GM23248 (cell line): ENCODE measurements around the gene RPP25. TPM values are rescaled to one million over a fixed set of nuclear protein-coding genes. Genes with fewer than 3 reads are reported as not detected.
A peak's percentile ranks its signal among the peaks of the same experiment; 100 is the strongest.

Source experiments
- DNase-seq: peaks from one replicate; pipeline ENCODE4 v3.0.0-alpha.2; 2015
- H2AFZ ChIP-seq: fragments of 200-600 bp; sonication (generic); 2 replicates; pipeline ENCODE4 v1.6.1; 2016; ENCODE audit warnings: antibody characterized with exemption
- H3F3A ChIP-seq: fragments of 200-600 bp; sonication (generic); 2 replicates; pipeline ENCODE4 v1.6.1; 2016; ENCODE audit warnings: mild to moderate bottlenecking, antibody characterized with exemption, mixed run types; ENCODE audit not compliant: insufficient read depth
- H3K27ac ChIP-seq: fragments of 200-600 bp; sonication (generic); 2 replicates; pipeline ENCODE4 v1.5.1; 2016; ENCODE audit warnings: mild to moderate bottlenecking
- H3K27me3 ChIP-seq: fragments of 200-600 bp; sonication (generic); replicated peaks from 2 replicates; pipeline ENCODE4 v1.6.1; 2016; ENCODE audit warnings: mild to moderate bottlenecking; ENCODE audit not compliant: insufficient read depth
- H3K36me3 ChIP-seq: fragments of 200-600 bp; sonication (generic); 2 replicates; pipeline ENCODE4 v1.6.1; 2016; ENCODE audit warnings: low read depth, mild to moderate bottlenecking
- H3K4me1 ChIP-seq: fragments of 200-600 bp; sonication (generic); 2 replicates; pipeline ENCODE4 v1.6.1; 2016; ENCODE audit warnings: mild to moderate bottlenecking; ENCODE audit not compliant: insufficient read depth
- H3K4me2 ChIP-seq: fragments of 200-600 bp; sonication (generic); one replicate; pipeline ENCODE4 v1.6.1; 2016; ENCODE audit warnings: mild to moderate bottlenecking; ENCODE audit not compliant: unreplicated experiment
- H3K4me3 ChIP-seq: fragments of 200-600 bp; sonication (generic); 2 replicates; pipeline ENCODE4 v1.5.1; 2016; ENCODE audit warnings: mild to moderate bottlenecking
- H3K79me2 ChIP-seq: fragments of 200-600 bp; sonication (generic); 2 replicates; pipeline ENCODE4 v1.6.1; 2016; ENCODE audit warnings: mild to moderate bottlenecking; ENCODE audit not compliant: insufficient read depth
- H3K9ac ChIP-seq: fragments of 200-600 bp; sonication (generic); 2 replicates; pipeline ENCODE4 v1.6.1; 2016; ENCODE audit warnings: mild to moderate bottlenecking
- H3K9me2 ChIP-seq: fragments of 200-600 bp; sonication (generic); 2 replicates; pipeline ENCODE4 v1.6.1; 2016; ENCODE audit warnings: mixed run types, mild to moderate bottlenecking, moderate library complexity; ENCODE audit not compliant: insufficient read depth
- H3K9me3 ChIP-seq: fragments of 200-600 bp; sonication (generic); one replicate; pipeline ENCODE4 v1.6.1; 2017; ENCODE audit warnings: low read depth
- H4K20me1 ChIP-seq: fragments of 200-600 bp; sonication (generic); 2 replicates; pipeline ENCODE4 v1.6.0; 2016; ENCODE audit not compliant: insufficient read depth
- EZH2 ChIP-seq: fragments of 200-600 bp; sonication (generic); IDR thresholded peaks from 2 replicates; pipeline ENCODE4 v1.6.1; 2018; ENCODE audit warnings: antibody characterized with exemption, mild to moderate bottlenecking; ENCODE audit not compliant: insufficient read depth, poor library complexity, severe bottlenecking
- EZH2phosphoT487 ChIP-seq: fragments of 200-600 bp; sonication (generic); IDR thresholded peaks from 2 replicates; pipeline ENCODE4 v1.6.1; 2018; ENCODE audit warnings: antibody characterized with exemption, moderate library complexity, mild to moderate bottlenecking, low read depth; ENCODE audit not compliant: insufficient read depth
- WGBS, 2 experiments: methylation state at CpG; one replicate each; pipeline ENCODE4 v1.1.6; 2015 to 2017; ENCODE audit warnings: low lambda C conversion rate in 2 of 2, low coverage in 1 of 2; ENCODE audit errors: missing lambda C conversion rate in 2 of 2; 5-methylcytosine and 5-hydroxymethylcytosine counted together
- in situ Hi-C: fragments of 300-500 bp; cut with MboI; formaldehyde crosslinking; loops from 2 replicates; pipeline ENCODE4 v1.15.0; 2020
- polyA plus RNA-seq: library from polyadenylated mRNA; unstranded; fragments of >200 nt; fragmentation: Nextera tagmentation; extraction: Ambion mirVana; gene quantifications from 2 replicates; pipeline ENCODE4 v1.2.1, GENCODE V29; 2016
- total RNA-seq: library from RNA; depleted of rRNA; stranded (reverse); fragments of >200 nt; shearing (Covaris generic); gene quantifications from 2 replicates; pipeline ENCODE4 v1.2.3, GENCODE V29; 2014

The RPP25 gene
- total and polyA plus RNA-seq, 2 experiments from 2014 or later: 3.4 to 4.5 TPM

GRCh38 chr15:74913041-74913440 lies 43.5 kb downstream of the RPP25 start:
- H3F3A ChIP-seq: no peaks in the 10 kb centered on the region
- H3K9me3 ChIP-seq: no peaks in the 10 kb centered on the region
- peak; percentile 27 for DNase-seq
- no peak overlapping the region for H2AFZ ChIP-seq
- no peak overlapping the region for H3K4me3 ChIP-seq
- peaks cover 21% of the 10 kb centered on the region; the same call in 1 of the 2 replicates for H3K36me3 ChIP-seq
- H3K9ac ChIP-seq: no peak overlapping the region
- H3K27ac ChIP-seq: no peak overlapping the region
- TF ChIP-seq EZH2phosphoT487 (no peak), EZH2 (no peak)
- H3K4me2 ChIP-seq: no peak overlapping the region
- H3K79me2 ChIP-seq: no peaks in the 10 kb centered on the region
- in situ Hi-C loops: no loop called here
- no peaks in the 10 kb centered on the region for H4K20me1 ChIP-seq
- no peaks in the 10 kb centered on the region for H3K9me2 ChIP-seq
- WGBS, 2 experiments: 83 to 93% methylated on average over 9 of the region's 9 CpGs
- no peaks in the 10 kb centered on the region for H3K4me1 ChIP-seq
- H3K27me3 ChIP-seq: no peaks in the 10 kb centered on the region

GRCh38 chr15:74908635-74909034 lies 47.9 kb downstream of the RPP25 start:
- in situ Hi-C loops: no loop called here
- no peak overlapping the region for H3K27ac ChIP-seq
- no peak overlapping the region for H3K9ac ChIP-seq
- H3K4me1 ChIP-seq: peaks cover 11% of the 10 kb centered on the region
- H3K9me2 ChIP-seq: no peaks in the 10 kb centered on the region
- H3K36me3 ChIP-seq: peaks cover 11% of the 10 kb centered on the region
- DNase-seq: no peak
- no peaks in the 10 kb centered on the region for H3K27me3 ChIP-seq
- 0 out of 2 replicates have a peak, but pooled peaks cover 6% of the 10 kb centered on the region for H4K20me1 ChIP-seq
- no peaks in the 10 kb centered on the region for H3K9me3 ChIP-seq
- peaks cover 28% of the 10 kb centered on the region for H3K79me2 ChIP-seq
- no peak overlapping the region for H3K4me3 ChIP-seq
- H3K4me2 ChIP-seq: no peak overlapping the region
- no peak overlapping the region for H2AFZ ChIP-seq
- WGBS, 2 experiments: 94 to 97% methylated on average over 4 of the region's 4 CpGs
- no peak for TF ChIP-seq EZH2phosphoT487
- TF ChIP-seq EZH2: no peak
- H3F3A ChIP-seq: peaks cover 16% of the 10 kb centered on the region

GRCh38 chr15:74907163-74907870 lies 49.3 kb downstream of the RPP25 start:
- Histone ChIP-seq H3K4me2 (peak overlapping the region; percentile 91), H3K36me3 (peaks cover 17% of the 10 kb centered on the region), H3K79me2 (peaks cover 37% of the 10 kb centered on the region), H4K20me1 (0 out of 2 replicates have a peak, but pooled peaks cover 6% of the 10 kb centered on the region), H3K9me2 (no peaks in the 10 kb centered on the region), H3K27ac (peak overlapping the region; percentile 88), H3K9ac (peak overlapping the region; percentile 96), H3K9me3 (no peaks in the 10 kb centered on the region), H3K27me3 (no peaks in the 10 kb centered on the region), H3K4me3 (peak overlapping the region; percentile 98), H2AFZ (peak overlapping the region; percentile 100), H3F3A (peaks cover 16% of the 10 kb centered on the region), H3K4me1 (peaks cover 12% of the 10 kb centered on the region)
- 45 to 47% methylated on average over 8 of the region's 8 CpGs for WGBS, 2 experiments
- TF ChIP-seq EZH2: no peak
- no peak for TF ChIP-seq EZH2phosphoT487
- peak; percentile 65 for DNase-seq
- in situ Hi-C loops: no loop called here

GRCh38 chr15:74906450-74907162 lies 50.0 kb downstream of the RPP25 start, which contains the start of gene FAM219B:
Gene FAM219B (minus strand): TSS chr15:74906851. CDS start chr15:74906800, 51 bp downstream.
- Histone ChIP-seq H3K36me3 (peaks cover 17% of the 10 kb centered on the region), H3K79me2 (peaks cover 41% of the 10 kb centered on the region), H3K9me3 (no peaks in the 10 kb centered on the region), H2AFZ (peak within 1 kb of the TSS; percentile 100), H3K9me2 (no peaks in the 10 kb centered on the region), H4K20me1 (0 out of 2 replicates have a peak, but pooled peaks cover 6% of the 10 kb centered on the region), H3K4me1 (peaks cover 12% of the 10 kb centered on the region), H3K9ac (peak within 1 kb of the TSS; percentile 96), H3K4me2 (peak within 1 kb of the TSS; percentile 91), H3K4me3 (peak within 1 kb of the TSS; percentile 98), H3F3A (peaks cover 20% of the 10 kb centered on the region), H3K27me3 (no peaks in the 10 kb centered on the region), H3K27ac (peak within 1 kb of the TSS; percentile 88)
- DNase-seq: peak; percentile 99
- WGBS, 2 experiments: 1 to 3% methylated on average over 38 to 59 of the region's 74 CpGs
- in situ Hi-C loops: no loop called here
- TF ChIP-seq EZH2phosphoT487: no peak
- TF ChIP-seq EZH2: no peak
